Activated T-cell treated with anti-CD3 and anti-CD28 coated beads for 4 hours (primary cell): Measurements from ENCODE around the gene BRPF1.
A peak's percentile ranks its signal among the peaks of the same experiment; 100 is the strongest.

Source experiments
- DNase-seq: peaks from one replicate; pipeline ENCODE4 v3.0.0-alpha.2; 2020

Gene BRPF1

DNA sequence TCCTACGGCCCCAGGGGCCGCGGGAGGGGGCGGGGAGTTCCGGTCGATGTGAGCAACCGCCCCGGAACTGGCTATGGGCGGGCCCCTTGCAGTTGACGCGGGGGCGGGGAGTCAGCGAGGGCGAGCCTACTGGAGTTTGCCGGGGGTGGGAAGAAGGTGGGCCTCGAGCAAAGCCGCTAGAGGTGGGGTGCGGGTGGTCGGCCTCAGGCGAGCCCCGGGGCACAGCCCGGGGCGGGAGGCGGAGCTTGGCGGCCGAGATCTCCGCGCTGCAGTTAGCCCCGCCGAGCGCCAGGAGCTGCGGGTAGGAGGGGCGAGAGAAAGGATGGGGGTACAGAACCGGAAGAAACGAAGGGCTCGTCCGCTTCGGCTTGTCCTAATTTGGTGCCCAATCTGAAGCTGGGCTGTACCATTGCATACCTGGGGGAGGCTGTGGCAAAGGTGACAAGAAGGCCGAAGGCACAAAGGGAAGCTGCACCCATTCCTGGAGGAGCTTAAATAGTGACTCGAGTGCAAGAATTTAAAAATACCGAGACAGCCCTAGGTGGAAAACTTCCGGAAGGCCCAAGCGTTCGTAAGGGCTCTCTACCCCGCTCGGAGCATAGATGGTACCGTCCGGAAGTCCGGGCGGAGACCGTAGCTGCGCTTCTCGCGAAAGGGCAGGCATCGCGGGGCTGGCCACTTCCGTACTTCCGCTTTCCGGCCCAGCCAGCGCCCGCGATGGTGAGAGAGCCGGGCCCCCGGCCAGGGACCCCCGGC is 61.0 kb downstream of the BRPF1 start, which contains the start of the genes ARPC4 and TADA3:
TSS of gene ARPC4 (plus strand) at position 678 of the 756 bp plus-strand sequence. CDS start at position 718, 40 bp downstream.
TSS of gene TADA3 (minus strand) at position 69 of the 756 bp plus-strand sequence. CDS start 1,007 bp downstream, outside the sequence.
- DNase-seq = peak; percentile 94

GRCh38 chr3:9793161-9793781 is 61.7 kb downstream of the BRPF1 start:
- no peak for DNase-seq

DNA sequence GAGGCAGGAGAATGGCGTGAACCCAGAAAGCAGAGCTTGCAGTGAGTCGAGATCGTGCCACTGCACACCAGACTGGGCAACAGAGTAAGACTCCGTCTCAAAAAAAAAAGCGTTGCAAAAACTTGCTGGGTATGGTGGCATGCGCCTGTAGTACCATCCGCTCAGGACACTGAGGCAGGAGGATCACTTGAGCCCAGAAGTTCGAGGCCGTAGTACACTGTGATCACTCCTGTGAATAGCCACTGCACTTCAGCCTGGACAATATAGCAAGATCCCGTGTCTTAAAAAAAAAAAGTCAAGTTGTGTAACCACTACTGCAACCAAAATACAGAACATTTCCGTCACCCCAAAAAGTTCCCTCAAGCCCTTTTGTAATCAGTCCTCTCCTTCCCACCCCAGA is 62.9 kb downstream of the BRPF1 start:
- no peak for DNase-seq

GRCh38 chr3:9795207-9795606 is 63.7 kb downstream of the BRPF1 start:
- DNase-seq = no peak

DNA sequence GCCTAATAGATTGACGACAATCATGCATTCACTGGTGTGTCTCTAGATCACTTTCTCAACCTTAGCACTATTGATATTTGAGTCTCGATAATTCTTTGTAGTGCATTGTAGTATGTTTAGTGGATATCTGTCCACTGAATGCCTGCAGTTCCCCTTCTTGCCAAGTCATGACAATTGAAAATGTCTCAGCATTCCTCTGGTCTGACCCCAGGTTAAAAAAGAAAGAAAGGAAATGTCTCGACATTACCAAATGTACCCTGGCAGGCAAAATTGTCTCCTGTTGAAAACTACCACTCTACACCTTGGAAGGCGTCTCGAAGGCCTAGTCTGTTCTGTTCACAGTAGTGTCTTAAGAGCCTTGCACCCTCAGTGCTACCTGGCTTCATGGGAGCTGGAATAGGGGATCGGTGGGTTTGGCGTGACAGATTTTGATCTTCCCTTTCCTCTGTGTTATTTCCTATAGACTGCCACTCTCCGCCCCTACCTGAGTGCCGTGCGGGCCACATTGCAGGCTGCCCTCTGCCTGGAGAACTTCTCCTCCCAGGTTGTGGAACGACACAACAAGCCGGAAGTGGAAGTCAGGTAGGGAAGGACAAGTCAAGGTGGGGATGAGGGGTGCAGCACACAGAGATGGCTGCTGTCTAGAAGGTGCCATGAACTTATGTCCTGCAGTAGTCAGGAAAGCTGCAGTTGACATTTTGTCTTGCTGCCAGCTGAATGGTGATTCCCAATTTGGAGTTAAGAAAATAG is 65.8 kb downstream of the BRPF1 start:
- no peak for DNase-seq
